Pancreas (tissue), 10 donors: Measurements from ENCODE around the gene TDRD5. TPM values are rescaled to one million over a fixed set of nuclear protein-coding genes. Genes with fewer than 3 reads are reported as not detected.

Source experiments
- ATAC-seq, 4 donors: fragments of 200-7000 bp; cut with Tn5 transposase; one replicate each; pipeline versions ENCODE4 v1.8.0 to v1.9.1; 2020; ENCODE audit warnings: mild to moderate bottlenecking in 4 of 4, moderate library complexity in 4 of 4
- DNase-seq, 6 donors: peaks; one replicate each; pipeline ENCODE4 v3.0.0-alpha.2; 2020
- FAIRE-seq: peaks from 2 replicates; lab custom pipeline; 2012; peaks lifted over from hg19 to GRCh38; lab: Jason Lieb, UNC
- H3K27ac ChIP-seq, 4 donors: fragments of 200-600 bp; sonication (generic); 1 replicate in 3 of 4; 2 replicates in 1 of 4; pipeline versions ENCODE4 v1.5.0 to v1.8.0; 2020
- H3K27me3 ChIP-seq, 4 donors: fragments of 200-600 bp; one replicate each; pipeline ENCODE4 v1.8.0; 2021
- H3K36me3 ChIP-seq, 3 donors: fragments of 200-600 bp; sonication (generic) in 1 of 3; one replicate each; pipeline versions ENCODE4 v1.5.0 to v1.8.0; 2020 to 2021
- H3K4me1 ChIP-seq, 3 donors: fragments of 200-600 bp; one replicate each; pipeline ENCODE4 v1.8.0; 2021
- H3K4me3 ChIP-seq, 4 donors: fragments of 200-600 bp; sonication (generic) in 2 of 4; one replicate each; pipeline versions ENCODE4 v1.5.0 to v1.8.0; 2020 to 2021
- H3K9me3 ChIP-seq, 4 donors: fragments of 200-600 bp; one replicate each; pipeline ENCODE4 v1.8.0; 2021
- whole genome bisulfite sequencing, 2 donors: extraction: QIAGEN DNeasy Blood & Tissue Kit; methylation state at CpG; one replicate each; pipeline ENCODE4 v1.1.7; 2013; 5-methylcytosine and 5-hydroxymethylcytosine counted together
- intact Hi-C, 3 donors: fragments of 100-400 bp; cut with DNase I; formaldehyde crosslinking; loops; one replicate each; pipeline versions ENCODE4 v1.11.1 to v1.14.2; 2022
- polyA plus RNA-seq, 2 donors: library from polyadenylated mRNA; stranded (reverse); fragments of 200-250 nt; gene quantifications; one replicate each; pipeline ENCODE4 v1.2.3, GENCODE V29; 2013
- total RNA-seq, 6 donors: library from RNA; stranded (reverse); fragmentation: NEBNext Ultra II Directional in 4 of 6; extraction: Animal tissue kit (Norgen Biotek cat#: 25700) in 4 of 6; gene quantifications; one replicate each; pipeline versions ENCODE4 v1.2.1 to v1.2.4, GENCODE V29; 2021 to 2023
- TF ChIP-seq, protein P1 (sequence below), 4 donors: fragments of 200-600 bp; sonication (generic) in 3 of 4; IDR thresholded peaks; one replicate each; pipeline versions ENCODE4 v1.5.0 to v1.8.0; 2021; ENCODE audit warnings: antibody characterized with exemption in 4 of 4
- donor health status: healthy with polysubstance abuse.
- donor health status: DM: no; HTN: no; CAD: no; lungs with moderate emphysema.
- donor health status: DM: no; HTN: no; CAD: no.
- donor health status: control.
- donor health status: control.
- donor health status: Bipolar disorder and iron deficiency.
- donor health status: DM: yes; HTN: yes; CAD: no.
- donor health status: DM: no; HTN: no; CAD: no.
- donor health status: DM: no; HTN: no; CAD: no.
- donor health status: DM: yes; HTN: yes; CAD: no.

Gene TDRD5
- total and polyA plus RNA-seq, 8 donors, result 0.06 to 1.5 (median 0.23) TPM; not detected in 1

DNA sequence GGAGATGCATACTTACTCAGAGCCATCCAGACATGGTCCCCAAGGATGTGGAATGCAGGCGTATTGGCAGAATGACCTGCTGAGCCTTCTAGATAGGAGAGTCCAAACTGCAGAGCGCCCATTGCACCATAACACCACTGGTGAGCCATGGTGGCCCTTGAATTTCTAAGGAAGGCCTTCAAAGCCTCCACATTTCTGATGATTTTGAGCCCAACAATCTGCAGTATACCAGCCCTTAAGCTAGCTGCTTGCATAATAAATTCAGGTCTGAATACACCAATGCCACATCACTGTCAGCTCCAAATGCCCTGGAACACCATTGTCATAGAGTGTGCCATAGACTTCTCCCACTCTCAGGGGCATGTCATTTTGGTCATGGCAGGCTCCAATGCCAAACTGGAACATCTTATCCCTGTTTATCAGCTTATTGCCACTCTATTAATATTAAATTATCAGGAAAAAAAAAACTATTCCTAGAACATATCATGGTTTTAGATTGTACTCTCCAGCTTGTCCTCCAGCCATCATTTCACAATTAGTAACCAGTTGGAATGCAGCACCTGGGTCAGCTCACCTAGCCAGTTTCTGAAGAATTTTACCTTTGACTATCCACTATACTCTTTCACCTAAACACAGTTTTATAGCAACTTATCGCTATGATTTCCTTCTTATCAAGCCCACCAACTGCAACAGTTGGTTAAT, 42.8 kb upstream of the TDRD5 start:
- WGBS, 2 donors, result 57 to 61% methylated on average over 3 of the region's 3 CpGs
- intact Hi-C loops, result no loop called here
- no peak for DNase-seq
- TF ChIP-seq, protein P1, sequence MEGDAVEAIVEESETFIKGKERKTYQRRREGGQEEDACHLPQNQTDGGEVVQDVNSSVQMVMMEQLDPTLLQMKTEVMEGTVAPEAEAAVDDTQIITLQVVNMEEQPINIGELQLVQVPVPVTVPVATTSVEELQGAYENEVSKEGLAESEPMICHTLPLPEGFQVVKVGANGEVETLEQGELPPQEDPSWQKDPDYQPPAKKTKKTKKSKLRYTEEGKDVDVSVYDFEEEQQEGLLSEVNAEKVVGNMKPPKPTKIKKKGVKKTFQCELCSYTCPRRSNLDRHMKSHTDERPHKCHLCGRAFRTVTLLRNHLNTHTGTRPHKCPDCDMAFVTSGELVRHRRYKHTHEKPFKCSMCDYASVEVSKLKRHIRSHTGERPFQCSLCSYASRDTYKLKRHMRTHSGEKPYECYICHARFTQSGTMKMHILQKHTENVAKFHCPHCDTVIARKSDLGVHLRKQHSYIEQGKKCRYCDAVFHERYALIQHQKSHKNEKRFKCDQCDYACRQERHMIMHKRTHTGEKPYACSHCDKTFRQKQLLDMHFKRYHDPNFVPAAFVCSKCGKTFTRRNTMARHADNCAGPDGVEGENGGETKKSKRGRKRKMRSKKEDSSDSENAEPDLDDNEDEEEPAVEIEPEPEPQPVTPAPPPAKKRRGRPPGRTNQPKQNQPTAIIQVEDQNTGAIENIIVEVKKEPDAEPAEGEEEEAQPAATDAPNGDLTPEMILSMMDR (IDR thresholded peaks at IDR 0.05), result no peak
- no peaks in the 10 kb centered on the region for H3K36me3 ChIP-seq
- peaks cover 0 to 5% (median 0%) of the 10 kb centered on the region in 3 donors for H3K4me1 ChIP-seq
- H3K4me3 ChIP-seq, result no peak overlapping the region
- no peaks in the 10 kb centered on the region for H3K27me3 ChIP-seq
- H3K27ac ChIP-seq, result no peak overlapping the region
- no peak for FAIRE-seq
- no peaks in the 10 kb centered on the region for H3K9me3 ChIP-seq
- ATAC-seq, result peak in 2 of 4 donors; percentile 46 to 54

GRCh38 chr1:179549368-179549700, 42.3 kb upstream of the TDRD5 start:
- Histone ChIP-seq H3K27me3 (no peaks in the 10 kb centered on the region), H3K4me3 (no peak overlapping the region), H3K36me3 (no peaks in the 10 kb centered on the region), H3K27ac (no peak overlapping the region), H3K4me1 (peaks cover 0 to 5% (median 0%) of the 10 kb centered on the region in 3 donors), H3K9me3 (no peaks in the 10 kb centered on the region)
- TF ChIP-seq, protein P1 (IDR thresholded peaks at IDR 0.05), result no peak
- WGBS, 2 donors, result 48 to 49% methylated on average over 2 of the region's 2 CpGs
- DNase-seq (no peak), FAIRE-seq (no peak), ATAC-seq (no peak)
- intact Hi-C loops, result no loop called here

DNA sequence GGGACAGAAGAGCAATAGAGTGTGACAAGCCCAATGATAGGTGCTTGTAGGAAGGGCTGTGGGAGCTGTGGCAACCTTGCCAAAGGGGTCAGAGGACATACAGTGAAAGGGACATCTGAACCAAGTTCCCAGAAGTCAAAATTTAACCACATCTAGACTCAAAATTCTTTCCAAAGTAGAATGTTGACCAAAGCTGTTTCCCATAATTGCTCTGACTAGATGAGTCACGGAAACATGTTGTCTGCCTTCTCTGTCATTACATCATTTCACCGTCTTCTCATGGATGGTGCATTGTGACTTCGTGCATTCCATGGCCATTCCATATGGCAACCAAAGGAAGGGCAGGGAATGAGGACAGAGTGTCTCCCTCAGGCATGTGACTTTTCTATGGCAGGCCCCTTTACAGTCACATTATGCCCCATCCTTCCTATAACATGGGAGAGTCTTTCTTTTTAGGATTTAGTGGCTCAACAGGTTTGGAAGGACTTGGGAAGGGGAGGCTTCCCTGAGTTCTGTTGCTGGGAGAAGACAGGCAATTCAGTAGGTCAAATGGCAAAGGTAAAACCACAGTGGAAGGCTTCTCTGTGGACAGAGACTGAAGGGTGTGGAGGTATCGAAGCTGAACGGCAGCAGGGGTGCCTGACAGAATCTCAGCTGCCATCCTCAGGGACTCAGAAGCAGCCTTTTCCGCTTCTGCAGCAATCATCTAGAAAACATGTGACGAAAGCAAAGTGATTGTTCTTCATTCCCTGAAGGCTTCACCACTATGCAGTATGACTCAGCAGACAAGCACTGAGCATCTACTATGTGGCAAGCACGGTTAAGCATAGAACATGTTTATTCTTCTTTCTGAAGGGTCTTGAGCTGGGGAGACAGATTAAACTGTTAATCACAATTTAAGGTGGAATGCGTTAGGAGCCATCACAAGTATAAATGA, 40.6 kb upstream of the TDRD5 start:
- ATAC-seq, result no peak

DNA sequence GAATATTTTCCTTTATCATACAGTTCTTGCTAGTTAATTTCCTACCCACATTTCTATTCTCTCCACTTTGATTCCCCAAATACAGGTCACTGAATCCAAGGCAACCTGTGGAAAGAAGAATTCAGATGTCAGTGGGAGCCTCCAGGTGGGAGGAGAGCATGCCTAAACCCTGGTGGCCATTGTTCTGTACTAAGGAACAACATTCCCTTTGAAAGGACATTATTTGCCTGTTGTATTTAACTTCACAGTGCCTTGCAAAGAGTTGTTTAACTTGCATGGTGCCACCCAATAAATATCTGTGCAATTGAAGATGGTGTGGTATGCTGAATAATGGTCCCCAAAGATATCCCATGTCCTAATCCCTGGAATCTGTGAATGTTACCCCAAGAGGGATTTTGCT, 37.2 kb upstream of the TDRD5 start:
- Histone ChIP-seq H3K27ac (no peak overlapping the region), H3K36me3 (no peaks in the 10 kb centered on the region), H3K9me3 (no peaks in the 10 kb centered on the region), H3K27me3 (no peaks in the 10 kb centered on the region), H3K4me3 (no peak overlapping the region), H3K4me1 (peaks cover 0 to under 1% (median 0%) of the 10 kb centered on the region in 3 donors)
- no peak for DNase-seq
- no peak for FAIRE-seq
- TF ChIP-seq, protein P1 (IDR thresholded peaks at IDR 0.05), result no peak
- ATAC-seq, result no peak
- intact Hi-C loops, result no loop called here

More for the DNA sequence above, 40.6 kb upstream of the TDRD5 start:
- Histone ChIP-seq H3K27ac (no peak overlapping the region), H3K27me3 (no peaks in the 10 kb centered on the region), H3K4me3 (no peak overlapping the region), H3K36me3 (no peaks in the 10 kb centered on the region), H3K4me1 (peaks cover 0 to 5% (median 0%) of the 10 kb centered on the region in 3 donors), H3K9me3 (no peaks in the 10 kb centered on the region)
- TF ChIP-seq, protein P1 (IDR thresholded peaks at IDR 0.05), result no peak
- DNase-seq (no peak), FAIRE-seq (no peak)
- 66 to 69% methylated on average over 9 of the region's 9 CpGs for WGBS, 2 donors
- intact Hi-C loops, result no loop called here
